Heart right ventricle (tissue), 16 donors: ENCODE measurements around the gene RAB22A. TPM values are rescaled to one million over a fixed set of nuclear protein-coding genes. Genes with fewer than 3 reads are reported as not detected.

Source experiments
- ATAC-seq, 8 donors: fragments of 200-7000 bp; cut with Tn5 transposase; one replicate each; pipeline ENCODE4 v1.9.1; 2020; ENCODE audit warnings: mild to moderate bottlenecking in 8 of 8, moderate library complexity in 8 of 8, moderate number of reproducible peaks in 1 of 8
- DNase-seq, 2 donors: peaks; one replicate each; pipeline ENCODE4 v3.0.0-alpha.2; 2020
- H3K27ac ChIP-seq, 10 donors: fragments of 200-600 bp; sonication (generic) in 2 of 10; one replicate each; pipeline versions ENCODE4 v1.5.0 to v1.8.0; 2020 to 2022; ENCODE audit warnings: mild to moderate bottlenecking in 3 of 10
- H3K27me3 ChIP-seq, 7 donors: fragments of 200-600 bp; one replicate each; pipeline ENCODE4 v1.8.0; 2021 to 2022; ENCODE audit warnings: mild to moderate bottlenecking in 2 of 7
- H3K36me3 ChIP-seq, 9 donors: fragments of 200-600 bp; sonication (generic) in 1 of 9; one replicate each; pipeline versions ENCODE4 v1.5.0 to v1.8.0; 2020 to 2022; ENCODE audit warnings: mild to moderate bottlenecking in 2 of 9
- H3K4me1 ChIP-seq, 9 donors: fragments of 200-600 bp; sonication (generic) in 1 of 9; one replicate each; pipeline versions ENCODE4 v1.5.0 to v1.8.0; 2020 to 2022; ENCODE audit warnings: mild to moderate bottlenecking in 4 of 9
- H3K4me3 ChIP-seq, 10 donors: fragments of 200-600 bp; sonication (generic) in 2 of 10; one replicate each; pipeline versions ENCODE4 v1.5.0 to v1.8.0; 2020 to 2022; ENCODE audit warnings: mild to moderate bottlenecking in 7 of 10, moderate library complexity in 2 of 10
- H3K9me3 ChIP-seq, 11 donors: fragments of 200-600 bp in 10 of 11; sonication (generic) in 2 of 11; one replicate each; pipeline versions ENCODE4 v1.5.0 to v1.8.0; 2013 to 2022; ENCODE audit warnings: mild to moderate bottlenecking in 2 of 11, control low read depth in 1 of 11, moderate library complexity in 1 of 11
- CTCF ChIP-seq, 9 donors: fragments of 200-600 bp; sonication (generic) in 2 of 9; IDR thresholded peaks; one replicate each; pipeline versions ENCODE4 v1.5.0 to v1.8.0; 2021 to 2022; ENCODE audit warnings: antibody characterized with exemption in 9 of 9, mild to moderate bottlenecking in 5 of 9, moderate library complexity in 1 of 9
- WGBS, 2 donors: extraction: QIAGEN DNeasy Blood & Tissue Kit; methylation state at CpG; one replicate each; pipeline ENCODE4 v1.1.7; 2013; ENCODE audit warnings: inconsistent platforms in 1 of 2; 5-methylcytosine and 5-hydroxymethylcytosine counted together
- intact Hi-C, 10 donors: fragments of 100-400 bp; cut with DNase I; formaldehyde crosslinking; loops; one replicate each; pipeline versions ENCODE4 v1.11.1 to v1.14.2; 2022
- polyA plus RNA-seq, 2 donors: library from polyadenylated mRNA; stranded (reverse); fragments of 200-250 nt; gene quantifications; one replicate each; pipeline ENCODE4 v1.2.3, GENCODE V29; 2013
- total RNA-seq, 10 donors: library from RNA; stranded (reverse); fragmentation: NEBNext Ultra II Directional in 3 of 10; extraction: Animal tissue kit (Norgen Biotek cat#: 25700) in 3 of 10; gene quantifications; one replicate each; pipeline versions ENCODE4 v1.2.1 to v1.2.4, GENCODE V29; 2021 to 2023
- donor health status: Arrhythmogenic right ventricular cardiomyopathy.
- donor health status: ischemic (EF 13 %, LVEDD 7.1; RV severe dilation, severe dysfunction).
- donor health status: healthy with polysubstance abuse.
- donor health status: DM: no; HTN: yes; CAD: no.
- donor health status: DM: no; HTN: no; CAD: no.
- donor health status: ischemic (EF 25% LVEDD 6.9; RV normal size, moderate dysfunction).
- donor health status: ischemic (EF 25% LVEDD 5.7; RV mildly dilated, moderate dysfunction).
- donor health status: healthy.
- donor health status: DM: yes; HTN: yes; CAD: no.
- donor health status: Ischemic cardiomyopathy.
- donor health status: ischemic (EF 35%, LVEDD 5.7; RV mildly dilated, moderate dysfunction).
- donor health status: nonischemic (EF 11% LVEDD 7.7; RV severe dilation, severe dysfunction).
- donor health status: DM: yes; HTN: yes; CAD: no.
- donor health status: PGD.
- donor health status: ischemic (EF 29% LVEDD 5.4; RV normal size, mild dysfunction).
- donor health status: nonischemic (EF 23%, LVEDD 6.1; RV moderate dilation, normal function).

The RAB22A gene
- total and polyA plus RNA-seq, 12 donors: 4.2 to 8.5 (median 6.8) TPM

- WGBS, 2 donors: 87 to 92% methylated on average over 7 of the region's 7 CpGs
- intact Hi-C loops: loop anchor here in 1 of 10 donors (2.0 kb wide), 1 partner anchor 16 kb away; no protein-coding TSS in a partner anchor
Measured at GRCh38 chr20:58328836-58329235, 19.3 kb downstream of the RAB22A start.

GRCh38 chr20:58329711-58330110, 20.2 kb downstream of the RAB22A start:
- DNase-seq: no peak
- no peak for TF ChIP-seq CTCF (IDR thresholded peaks at IDR 0.05)
- peaks cover 0 to 12% (median 0%) of the 10 kb centered on the region in 9 donors for H3K36me3 ChIP-seq
- H3K27me3 ChIP-seq: no peaks in the 10 kb centered on the region
- H3K9me3 ChIP-seq: no peaks in the 10 kb centered on the region
- H3K4me3 ChIP-seq: no peak overlapping the region
- intact Hi-C loops: loop anchor here in 2 of 10 donors (2.0 to 10.0 kb wide), 2 partner anchors 17 to 55 kb away; no protein-coding TSS in a partner anchor
- H3K4me1 ChIP-seq: peaks cover 0 to 42% (median 22%) of the 10 kb centered on the region in 9 donors
- no peak for ATAC-seq
- H3K27ac ChIP-seq: no peak overlapping the region

More at GRCh38 chr20:58328836-58329235, 19.3 kb downstream of the RAB22A start:
- Histone ChIP-seq H3K36me3 (peaks cover 0 to 12% (median 0%) of the 10 kb centered on the region in 9 donors), H3K27me3 (no peaks in the 10 kb centered on the region), H3K9me3 (no peaks in the 10 kb centered on the region), H3K4me3 (no peak overlapping the region), H3K27ac (no peak overlapping the region), H3K4me1 (peaks cover 0 to 42% (median 22%) of the 10 kb centered on the region in 9 donors)
- ATAC-seq: no peak
- no peak for DNase-seq
- TF ChIP-seq CTCF (IDR thresholded peaks at IDR 0.05): no peak

- ATAC-seq (no peak), DNase-seq (no peak)
- Histone ChIP-seq H3K27ac (no peak overlapping the region), H3K27me3 (no peaks in the 10 kb centered on the region), H3K4me1 (peaks cover 0 to 41% (median 22%) of the 10 kb centered on the region in 9 donors), H3K4me3 (no peak overlapping the region), H3K9me3 (no peaks in the 10 kb centered on the region), H3K36me3 (peaks cover 0 to 12% (median 0%) of the 10 kb centered on the region in 9 donors)
- intact Hi-C loops: loop anchor here in 1 of 10 donors (10.0 kb wide), 1 partner anchor 55 kb away; no protein-coding TSS in a partner anchor
- WGBS, 2 donors: 60 to 70% methylated on average over 3 of the region's 3 CpGs
- no peak for TF ChIP-seq CTCF (IDR thresholded peaks at IDR 0.05)
Measured at GRCh38 chr20:58330249-58330648, 20.7 kb downstream of the RAB22A start.

- H3K4me3 ChIP-seq: no peak overlapping the region
- TF ChIP-seq CTCF (IDR thresholded peaks at IDR 0.05): no peak
- no peaks in the 10 kb centered on the region for H3K9me3 ChIP-seq
- DNase-seq: peak in 1 of 2 donors; percentile 22
- no peaks in the 10 kb centered on the region for H3K27me3 ChIP-seq
- H3K27ac ChIP-seq: no peak overlapping the region
- intact Hi-C loops: loop anchor here in 1 of 10 donors (10.0 kb wide), 1 partner anchor 56 kb away; no protein-coding TSS in a partner anchor
- peaks cover 0 to 12% (median 0%) of the 10 kb centered on the region in 9 donors for H3K36me3 ChIP-seq
- 36 to 46% methylated on average over 1 of the region's 1 CpG for WGBS, 2 donors
- ATAC-seq: peak in 2 of 8 donors; percentile 38 to 47
- peaks cover 0 to 41% (median 22%) of the 10 kb centered on the region in 9 donors for H3K4me1 ChIP-seq
Measured at GRCh38 chr20:58330687-58331086, 21.2 kb downstream of the RAB22A start.
